Measurements from ENCODE around the gene NUDT22. TPM values are rescaled to one million over a fixed set of nuclear protein-coding genes. Genes with fewer than 3 reads are reported as not detected.
A peak's percentile ranks its signal among the peaks of the same experiment; 100 is the strongest.

NUDT22 gene, protein sequence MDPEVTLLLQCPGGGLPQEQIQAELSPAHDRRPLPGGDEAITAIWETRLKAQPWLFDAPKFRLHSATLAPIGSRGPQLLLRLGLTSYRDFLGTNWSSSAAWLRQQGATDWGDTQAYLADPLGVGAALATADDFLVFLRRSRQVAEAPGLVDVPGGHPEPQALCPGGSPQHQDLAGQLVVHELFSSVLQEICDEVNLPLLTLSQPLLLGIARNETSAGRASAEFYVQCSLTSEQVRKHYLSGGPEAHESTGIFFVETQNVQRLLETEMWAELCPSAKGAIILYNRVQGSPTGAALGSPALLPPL
- total RNA-seq (97.2 and 104 TPM in 2 replicates), polyA plus RNA-seq (109 and 139 TPM in 2 replicates), polyA minus RNA-seq (73.6 and 80.2 TPM in 2 replicates)
- total RNA-seq (2013) = 58.3 TPM

- intact Hi-C loops (cut with micrococcal nuclease) = loop anchor here (1.0 kb wide), 7 partner anchors 8 to 43 kb away; partner anchors contain the start of genes PLCB3, PPP1R14B and VEGFB
- Histone ChIP-seq H4K20me1 (ENCODE audit: control insufficient read depth, insufficient read depth, low read length, poor library complexity, severe bottlenecking) (peaks cover 5% of the 10 kb centered on the region), H3K4me2 (replicated peaks; ENCODE audit: low read depth, low read length, poor library complexity, severe bottlenecking) (peak within 1 kb of the TSS; percentile 98), H2AFZ (ENCODE audit: insufficient read depth, low read depth, low read length, poor library complexity, severe bottlenecking) (peak within 1 kb of the TSS; percentile 86), H3K4me3 (ENCODE audit: control extremely low read depth in 1 of 5, extremely low read depth in 1 of 5, insufficient read depth in 1 of 5, low read depth in 2 of 5, low read length in 4 of 5) (peak within 1 kb of the TSS; percentile 64 to 97 (median 92)), H3K9me3 (ENCODE audit: control extremely low read depth in 1 of 3, control insufficient read depth in 2 of 3, insufficient read depth in 1 of 3, low read length in 2 of 3) (no peaks in the 10 kb centered on the region), H3K27ac (ENCODE audit: low read length in 2 of 2) (peak within 1 kb of the TSS; percentile 82 to 86), H3K4me1 (ENCODE audit: control insufficient read depth in 2 of 2, insufficient read depth in 2 of 2, low read length in 2 of 2) (peaks cover 26 to 41% of the 10 kb centered on the region in 2 donors), H3K9ac (ENCODE audit: low read length) (peak within 1 kb of the TSS; percentile 85), H3K36me3 (replicated peaks in 1 of 2; ENCODE audit: control extremely low read depth in 1 of 2, control insufficient read depth in 1 of 2, extremely low read depth in 1 of 2, insufficient read depth in 2 of 2, low read length in 1 of 2) (peaks cover 0 to 23% of the 10 kb centered on the region in 2 experiments), H3K79me2 (ENCODE audit: control insufficient read depth, insufficient read depth, low read length) (peaks cover 21% of the 10 kb centered on the region), H3K27me3 (replicated peaks in 1 of 4; ENCODE audit: control extremely low read depth in 1 of 4, control insufficient read depth in 3 of 4, insufficient read depth in 4 of 4, low read length in 3 of 4) (no peaks in the 10 kb centered on the region)
- ATAC-seq (ENCODE audit: low read depth) (peak; percentile 53), DNase-seq (peak; percentile 91)
- POLR2A ChIA-PET = interaction anchor here (0.5 to 6.3 kb wide), 13 partner anchors 8 to 1107 kb away, joined by 3 to 78 read pairs (median 4); partner anchors contain the start of genes FERMT3, FKBP2 and PPP1R14B
- under 1% methylated on average over 47 of the region's 54 CpGs for WGBS (ENCODE audit: insufficient coverage)
- Mint-ChIP-seq H3K4me3 (peak within 1 kb of the TSS; percentile 91), H3K9me3 (ENCODE audit: insufficient read depth) (no peaks in the 10 kb centered on the region), H3K4me1 (peaks cover 43% of the 10 kb centered on the region), H3K27me3 (no peaks in the 10 kb centered on the region), H3K27ac (peak within 1 kb of the TSS; percentile 93)
- TF ChIP-seq CTCF (IDR thresholded peaks at IDR 0.05) = peak; percentile 63
- TF ChIP-seq EZH2 (IDR thresholded peaks at IDR 0.05; ENCODE audit: borderline replicate concordance, insufficient read depth, low read depth, low read length, poor library complexity, severe bottlenecking) = no peak
- CTCF ChIA-PET = interaction anchor here (0.7 to 5.2 kb wide), 14 partner anchors 9 to 129 kb away, joined by 3 to 70 read pairs (median 4); partner anchors contain the start of genes FERMT3, FKBP2 and PLCB3
Measured at GRCh38 chr11:64225608-64226506, at the start of gene NUDT22, which contains the start of gene TRPT1. NUDT22 (plus strand) TSS chr11:64226274; CDS start chr11:64226653, 379 bp downstream. TRPT1 (minus strand) TSS chr11:64226186; CDS start chr11:64225860, 326 bp downstream.
